Spleen (tissue), 7 donors: ENCODE data around the gene PRDM5.

Experiments used
- CTCF ChIP-seq, 11 experiments: fragments of 200-600 bp in 7 of 11; fragments of 450-650 bp in 4 of 11; sonication (generic) in 4 of 11; IDR thresholded peaks in 8 of 11; conservative IDR thresholded peaks in 3 of 11; 1 replicate in 7 of 11; 2 replicates in 4 of 11; pipeline versions ENCODE4 v1.4.0 to v1.8.0; 2016 to 2021; ENCODE audit warnings: antibody characterized with exemption in 11 of 11, inconsistent platforms in 4 of 11, mild to moderate bottlenecking in 1 of 11
- POLR2A ChIP-seq, 3 donors: fragments of 450-650 bp; IDR thresholded peaks; one replicate each; pipeline ENCODE4 v1.5.1; 2017; ENCODE audit warnings: antibody characterized with exemption in 3 of 3, mild to moderate bottlenecking in 1 of 3
- POLR2AphosphoS5 ChIP-seq, 3 donors: sonication (generic); formaldehyde crosslinking; IDR thresholded peaks; one replicate each; pipeline ENCODE4 v1.5.1; 2017; ENCODE audit warnings: antibody characterized with exemption in 3 of 3
- donor health status: DM: no; HTN: no; CAD: no; lungs with moderate emphysema.
- donor health status: DM: no; HTN: no; CAD: no.
- donor health status: DM: no; HTN: no; CAD: no.

GRCh38 chr4:120844528-120844921 is 78.0 kb downstream of the PRDM5 start:
- TF ChIP-seq CTCF (IDR thresholded peaks at IDR 0.05 in 8 of 11, conservative IDR thresholded peaks at IDR 0.05 in 3 of 11) (no peak), POLR2AphosphoS5 (IDR thresholded peaks at IDR 0.05) (no peak), POLR2A (IDR thresholded peaks at IDR 0.05) (no peak)
